Left ventricle myocardium inferior (tissue), 1 donor: ENCODE measurements around the gene APOL4. TPM values are rescaled to one million over a fixed set of nuclear protein-coding genes. Genes with fewer than 3 reads are reported as not detected.
"Not testable (repeated sequence)": the region's sequence is repeated elsewhere in the genome, so short reads cannot be mapped to it uniquely, and the experiment has no call there.

Experiments used
- DNase-seq: peaks from one replicate; pipeline ENCODE4 v3.0.0-alpha.2; 2020
- H3K27ac ChIP-seq: fragments of 200-600 bp; replicated peaks from 2 replicates; pipeline ENCODE4 v1.8.0; 2021
- H3K27me3 ChIP-seq: fragments of 200-600 bp; 2 replicates; pipeline ENCODE4 v1.8.0; 2021; ENCODE audit warnings: low read depth
- H3K36me3 ChIP-seq: fragments of 200-600 bp; 2 replicates; pipeline ENCODE4 v1.8.0; 2021
- H3K4me1 ChIP-seq: fragments of 200-600 bp; 2 replicates; pipeline ENCODE4 v1.8.0; 2021
- H3K4me3 ChIP-seq: fragments of 200-600 bp; 2 replicates; pipeline ENCODE4 v1.8.0; 2021; ENCODE audit warnings: mild to moderate bottlenecking, moderate library complexity
- H3K9me3 ChIP-seq: fragments of 200-600 bp; replicated peaks from 2 replicates; pipeline ENCODE4 v1.8.0; 2021
- intact Hi-C: fragments of 100-400 bp; cut with micrococcal nuclease; formaldehyde crosslinking; loops from one replicate; pipeline ENCODE4 v1.11.0; 2022
- total RNA-seq: library from RNA; stranded (reverse); fragmentation: NEBNext Ultra II Directional; extraction: Animal tissue kit (Norgen Biotek cat#: 25700); gene quantifications from one replicate; pipeline ENCODE4 v1.2.1, GENCODE V29; 2021
- TF ChIP-seq, protein P1 (sequence below): fragments of 200-600 bp; IDR thresholded peaks from 2 replicates; pipeline ENCODE4 v1.8.0; 2021; ENCODE audit warnings: antibody characterized with exemption, mild to moderate bottlenecking, borderline replicate concordance
- donor health status: DM: no; HTN: yes; CAD: no; lungs with severe emphysema.

APOL4 gene
- total RNA-seq, 1 donor from 2014 or later, result 4.7 TPM

DNA sequence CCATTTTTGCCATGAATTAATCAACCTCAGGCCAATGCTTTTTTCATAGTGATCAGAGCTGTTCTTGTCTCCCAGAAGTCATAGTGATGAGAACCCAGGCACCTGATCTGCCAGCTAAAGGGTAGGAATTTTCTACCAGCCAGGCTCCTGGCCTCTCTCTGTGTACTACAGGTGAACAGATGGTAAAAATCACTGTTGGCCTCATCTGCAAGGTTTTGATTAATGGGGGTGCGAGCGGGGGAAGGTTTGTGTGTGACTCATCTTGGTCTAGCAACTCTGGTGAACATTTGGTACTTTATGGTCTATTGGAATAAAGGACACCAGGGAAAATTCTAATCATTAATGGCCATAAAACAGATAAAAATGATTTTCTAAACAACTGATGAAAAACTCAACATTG, 14.4 kb upstream of the APOL4 start:
- no peaks in the 10 kb centered on the region for H3K36me3 ChIP-seq
- H3K27ac ChIP-seq, result no peak overlapping the region
- H3K9me3 ChIP-seq, result no peaks in the 10 kb centered on the region
- no peak overlapping the region for H3K4me3 ChIP-seq
- intact Hi-C loops, result no loop called here
- H3K4me1 ChIP-seq, result peaks cover 10% of the 10 kb centered on the region
- TF ChIP-seq, protein P1, sequence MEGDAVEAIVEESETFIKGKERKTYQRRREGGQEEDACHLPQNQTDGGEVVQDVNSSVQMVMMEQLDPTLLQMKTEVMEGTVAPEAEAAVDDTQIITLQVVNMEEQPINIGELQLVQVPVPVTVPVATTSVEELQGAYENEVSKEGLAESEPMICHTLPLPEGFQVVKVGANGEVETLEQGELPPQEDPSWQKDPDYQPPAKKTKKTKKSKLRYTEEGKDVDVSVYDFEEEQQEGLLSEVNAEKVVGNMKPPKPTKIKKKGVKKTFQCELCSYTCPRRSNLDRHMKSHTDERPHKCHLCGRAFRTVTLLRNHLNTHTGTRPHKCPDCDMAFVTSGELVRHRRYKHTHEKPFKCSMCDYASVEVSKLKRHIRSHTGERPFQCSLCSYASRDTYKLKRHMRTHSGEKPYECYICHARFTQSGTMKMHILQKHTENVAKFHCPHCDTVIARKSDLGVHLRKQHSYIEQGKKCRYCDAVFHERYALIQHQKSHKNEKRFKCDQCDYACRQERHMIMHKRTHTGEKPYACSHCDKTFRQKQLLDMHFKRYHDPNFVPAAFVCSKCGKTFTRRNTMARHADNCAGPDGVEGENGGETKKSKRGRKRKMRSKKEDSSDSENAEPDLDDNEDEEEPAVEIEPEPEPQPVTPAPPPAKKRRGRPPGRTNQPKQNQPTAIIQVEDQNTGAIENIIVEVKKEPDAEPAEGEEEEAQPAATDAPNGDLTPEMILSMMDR, result no peak
- no peak for DNase-seq
- no peaks in the 10 kb centered on the region for H3K27me3 ChIP-seq

DNA sequence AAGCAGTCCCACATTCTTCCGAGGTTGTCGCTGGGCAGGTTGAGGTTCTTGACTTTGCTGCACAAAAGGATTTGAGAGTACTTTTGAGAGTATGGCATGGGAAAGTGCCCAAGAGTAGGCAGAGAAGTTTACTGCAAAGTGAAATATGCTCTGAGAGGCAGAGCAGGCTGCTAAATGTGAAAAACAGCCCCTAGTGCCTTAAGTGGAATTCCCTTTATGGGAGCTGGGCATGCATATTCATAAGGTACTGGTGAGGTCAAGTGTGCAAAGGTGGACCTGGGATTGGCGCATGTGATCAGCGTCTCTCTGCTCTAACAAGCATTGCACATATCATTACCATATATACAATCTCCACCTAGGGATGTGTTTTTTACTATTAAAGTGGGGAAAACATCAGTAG, 12.0 kb upstream of the APOL4 start:
- intact Hi-C loops, result no loop called here
- Histone ChIP-seq H3K27me3 (no peaks in the 10 kb centered on the region), H3K27ac (no peak overlapping the region), H3K36me3 (no peaks in the 10 kb centered on the region), H3K9me3 (no peaks in the 10 kb centered on the region), H3K4me3 (no peak overlapping the region), H3K4me1 (peaks cover 13% of the 10 kb centered on the region)
- no peak for DNase-seq
- TF ChIP-seq, protein P1, result no peak

DNA sequence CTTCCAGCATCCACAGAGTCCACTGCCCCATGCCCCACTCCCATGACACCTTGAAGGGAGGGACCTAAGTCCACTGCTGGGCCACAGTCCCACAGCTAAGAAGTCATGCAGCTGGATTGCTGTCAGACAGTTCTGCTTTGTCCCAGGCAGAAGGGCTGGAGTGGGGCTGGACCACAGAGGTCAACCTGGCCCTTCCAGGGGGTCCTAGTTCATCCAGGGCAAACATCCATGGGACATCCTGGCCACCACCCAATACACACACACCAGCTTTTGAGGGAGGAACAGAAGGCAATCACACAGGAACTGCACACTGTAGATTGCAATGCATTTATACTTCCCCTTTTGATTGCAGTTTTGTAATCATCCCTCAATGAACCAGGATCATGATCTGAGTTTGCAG, 11.3 kb upstream of the APOL4 start:
- no peaks in the 10 kb centered on the region for H3K9me3 ChIP-seq
- H3K27ac ChIP-seq, result no peak overlapping the region
- no peaks in the 10 kb centered on the region for H3K36me3 ChIP-seq
- intact Hi-C loops, result no loop called here
- no peak for DNase-seq
- H3K4me1 ChIP-seq, result peaks cover 13% of the 10 kb centered on the region
- no peaks in the 10 kb centered on the region for H3K27me3 ChIP-seq
- no peak overlapping the region for H3K4me3 ChIP-seq
- TF ChIP-seq, protein P1, result no peak

DNA sequence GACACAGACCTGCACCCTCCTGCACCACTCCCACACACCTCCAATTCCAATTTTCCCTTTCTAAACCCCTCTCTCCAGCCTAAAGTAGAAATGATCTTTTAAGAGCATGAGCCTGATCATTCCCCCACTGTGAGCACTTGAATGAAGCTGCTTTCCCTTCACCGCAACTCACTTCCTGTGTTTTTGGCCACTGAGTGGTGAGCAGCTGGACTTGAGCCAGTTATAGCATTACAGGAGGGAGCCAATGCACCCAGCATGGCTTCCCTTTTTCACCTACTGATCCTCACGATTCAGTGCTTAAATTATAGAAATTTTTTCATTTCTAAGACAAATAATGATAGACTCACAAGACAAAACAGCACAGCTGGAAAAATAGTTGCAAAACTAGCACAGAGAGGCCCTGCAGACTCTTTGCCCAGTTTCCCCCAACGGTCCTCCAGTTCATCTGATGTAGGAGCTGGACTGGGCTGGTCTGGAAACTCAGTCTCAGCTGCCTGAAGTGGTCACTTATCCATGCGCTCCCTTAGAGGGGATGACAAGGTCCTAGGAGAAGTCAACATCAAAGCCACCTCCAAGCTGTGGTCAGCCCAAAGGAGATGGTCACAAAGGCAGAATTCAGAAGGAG, 9.7 kb upstream of the APOL4 start:
- Histone ChIP-seq H3K4me1 (peaks cover 16% of the 10 kb centered on the region), H3K4me3 (no peak overlapping the region), H3K27ac (no peak overlapping the region), H3K9me3 (no peaks in the 10 kb centered on the region), H3K27me3 (no peaks in the 10 kb centered on the region), H3K36me3 (no peaks in the 10 kb centered on the region)
- TF ChIP-seq, protein P1, result no peak
- intact Hi-C loops, result no loop called here
- no peak for DNase-seq

DNA sequence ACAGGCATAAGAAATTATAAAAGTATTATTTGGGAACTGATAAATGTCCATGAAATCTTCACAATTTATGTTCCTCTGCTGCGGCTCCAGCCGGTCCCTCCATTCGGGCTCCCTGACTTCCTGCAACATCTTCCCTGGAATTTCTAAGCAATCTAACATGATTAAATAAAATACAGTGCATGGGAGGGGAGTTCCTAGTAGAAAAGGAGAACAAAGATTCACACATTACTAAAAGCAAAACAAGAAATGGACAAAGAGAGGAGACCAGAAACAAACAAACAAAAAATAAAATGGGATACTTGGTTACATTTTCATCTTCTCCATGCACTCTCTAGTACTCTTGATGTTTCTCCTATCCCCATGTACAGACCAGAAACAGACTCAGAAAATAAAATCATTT, 8.6 kb upstream of the APOL4 start:
- no peak overlapping the region for H3K27ac ChIP-seq
- intact Hi-C loops, result no loop called here

DNA sequence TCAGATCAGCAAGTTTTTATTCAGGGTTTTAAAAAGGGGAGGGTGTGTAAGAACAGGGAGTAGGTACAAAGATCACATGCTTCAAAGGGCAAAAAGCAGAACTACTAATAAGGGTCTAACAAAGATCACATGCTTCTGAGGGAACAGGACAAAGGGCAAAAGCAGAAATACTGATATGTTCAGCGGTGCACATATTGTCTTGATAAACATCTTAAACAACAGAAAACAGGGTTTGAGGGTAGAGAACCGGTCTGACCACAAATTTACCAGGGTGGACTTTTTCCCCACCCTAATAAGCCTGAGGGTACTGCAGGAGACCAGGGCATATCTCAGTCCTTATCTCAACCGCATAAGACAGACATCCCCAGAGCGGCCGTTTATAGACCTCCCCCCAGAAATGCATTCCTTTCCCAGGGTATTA, 7.9 kb upstream of the APOL4 start:
- DNase-seq, H3K4me3 ChIP-seq, H3K27me3 ChIP-seq, H3K27ac ChIP-seq, H3K9me3 ChIP-seq, H3K36me3 ChIP-seq, intact Hi-C loops: not testable (repeated sequence)
- peaks cover 16% of the 10 kb centered on the region for H3K4me1 ChIP-seq

More for the DNA sequence above, 8.6 kb upstream of the APOL4 start:
- H3K9me3 ChIP-seq, result no peaks in the 10 kb centered on the region
- DNase-seq, result no peak
- no peak overlapping the region for H3K4me3 ChIP-seq
- TF ChIP-seq, protein P1, result no peak
- H3K27me3 ChIP-seq, result no peaks in the 10 kb centered on the region
- H3K4me1 ChIP-seq, result peaks cover 16% of the 10 kb centered on the region
- H3K36me3 ChIP-seq, result no peaks in the 10 kb centered on the region
